Endothelial cell of umbilical vein (primary cell): ENCODE results near the gene MCRIP1. TPM values are rescaled to one million over a fixed set of nuclear protein-coding genes. Genes with fewer than 3 reads are reported as not detected.

Experiments used
- BruUV-seq: library from RNA; stranded (reverse); fragments of 400-500 nt; replicated peaks from 2 replicates; lab custom pipeline; 2021; lab: Mats Ljungman, UMichigan
- CTCF ChIA-PET: fragments of 300-600, 350-600 bp; sonication (Branson Sonifier 250); formaldehyde crosslinking; loops from one replicate; lab custom pipeline; 2021; ENCODE audit warnings: antibody characterized with exemption, inconsistent platforms; lab: Charles Lee
- POLR2A ChIA-PET: fragments of 300-600, 350-600 bp; sonication (Branson Sonifier 250); formaldehyde crosslinking; loops from one replicate; lab custom pipeline; 2021; ENCODE audit warnings: antibody characterized with exemption, inconsistent platforms; lab: Charles Lee
- DNase-seq: peaks from one replicate; pipeline ENCODE4 v3.0.0-alpha.2; 2011; ENCODE audit warnings: low read depth, low spot score
- FAIRE-seq: peaks from 2 replicates; lab custom pipeline; 2011; peaks lifted over from hg19 to GRCh38; lab: Jason Lieb, UNC
- H2AFZ ChIP-seq: 2 replicates; pipeline ENCODE4 v1.6.0; 2012; ENCODE audit warnings: low read depth, low read length, control low read depth, inconsistent platforms
- H3K27ac ChIP-seq: 2 replicates; pipeline ENCODE4 v1.5.1; 2011; ENCODE audit warnings: low read depth, mild to moderate bottlenecking, control low read depth, low read length, moderate library complexity; ENCODE audit not compliant: insufficient read depth
- H3K27me3 ChIP-seq, 2 experiments: 2 replicates each; pipeline versions ENCODE4 v1.6.0 to v1.6.1; 2011; ENCODE audit warnings: low read length in 2 of 2, mixed read lengths in 1 of 2; ENCODE audit not compliant: control insufficient read depth in 2 of 2, insufficient read depth in 2 of 2
- H3K36me3 ChIP-seq, 2 experiments: 2 replicates in 1 of 2; 3 replicates in 1 of 2; pipeline ENCODE4 v1.5.1; 2011; ENCODE audit warnings: low read length in 2 of 2, mild to moderate bottlenecking in 1 of 2, moderate library complexity in 1 of 2; ENCODE audit not compliant: control insufficient read depth in 2 of 2, insufficient read depth in 2 of 2; ENCODE audit errors: extremely low read depth in 1 of 2
- H3K4me1 ChIP-seq: 3 replicates; pipeline ENCODE4 v1.5.1; 2011; ENCODE audit warnings: mild to moderate bottlenecking, low read length; ENCODE audit not compliant: control insufficient read depth, insufficient read depth; ENCODE audit errors: extremely low read depth
- H3K4me2 ChIP-seq: 2 replicates; pipeline ENCODE4 v1.6.1; 2011; ENCODE audit warnings: low read length, control low read depth, mixed read lengths; ENCODE audit not compliant: insufficient read depth
- H3K4me3 ChIP-seq, 3 experiments: fragments of 200-600 bp in 1 of 3; sonication (generic), shearing (Covaris generic) in 1 of 3; replicated peaks in 1 of 3; 2 replicates each; pipeline ENCODE4 v1.5.1; 2011 to 2016; ENCODE audit warnings: control low read depth in 3 of 3, low read length in 3 of 3, mild to moderate bottlenecking in 2 of 3, inconsistent platforms in 1 of 3, low read depth in 1 of 3, moderate library complexity in 1 of 3; ENCODE audit not compliant: insufficient read depth in 1 of 3
- H3K79me2 ChIP-seq: 2 replicates; pipeline ENCODE4 v1.6.0; 2012; ENCODE audit warnings: low read length, inconsistent platforms; ENCODE audit not compliant: control insufficient read depth, insufficient read depth
- H3K9ac ChIP-seq: replicated peaks from 2 replicates; pipeline ENCODE3; 2011; ENCODE audit warnings: low read length, control low read depth; ENCODE audit not compliant: insufficient read depth; ENCODE audit errors: extremely low read depth
- H3K9me1 ChIP-seq: replicated peaks from 3 replicates; pipeline ENCODE4 v1.6.0; 2011; ENCODE audit warnings: mild to moderate bottlenecking, low read length; ENCODE audit not compliant: control insufficient read depth, insufficient read depth; ENCODE audit errors: extremely low read depth
- H3K9me3 ChIP-seq: replicated peaks from 2 replicates; pipeline ENCODE4 v1.5.1; 2012; ENCODE audit warnings: low read length, inconsistent platforms; ENCODE audit not compliant: control insufficient read depth, insufficient read depth
- H4K20me1 ChIP-seq: replicated peaks from 2 replicates; pipeline ENCODE3; 2011; ENCODE audit warnings: mild to moderate bottlenecking, low read length; ENCODE audit not compliant: control insufficient read depth, insufficient read depth; ENCODE audit errors: extremely low read depth
- EZH2 ChIP-seq: IDR thresholded peaks from 2 replicates; pipeline ENCODE4 v1.6.1; 2012; ENCODE audit warnings: borderline replicate concordance, low read depth, mild to moderate bottlenecking, moderate library complexity, low read length, inconsistent platforms; ENCODE audit not compliant: severe bottlenecking
- FOS ChIP-seq: IDR thresholded peaks from 2 replicates; pipeline ENCODE4 v1.6.1; 2011; ENCODE audit warnings: mild to moderate bottlenecking, low read length, moderate library complexity, borderline replicate concordance; ENCODE audit not compliant: insufficient read depth
- GATA2 ChIP-seq: IDR thresholded peaks from 2 replicates; pipeline ENCODE4 v1.7.0; 2011; ENCODE audit warnings: low read depth, mild to moderate bottlenecking, moderate library complexity, mixed read lengths, low read length; ENCODE audit not compliant: insufficient read length, insufficient read depth
- JUN ChIP-seq: IDR thresholded peaks from 2 replicates; pipeline ENCODE4 v1.6.1; 2011; ENCODE audit warnings: borderline replicate concordance, low read depth; ENCODE audit not compliant: insufficient read length, insufficient read depth
- MYC ChIP-seq: IDR thresholded peaks from one replicate; pipeline ENCODE4 v1.6.1; 2011; ENCODE audit warnings: mild to moderate bottlenecking, low read depth, low read length
- POLR2A ChIP-seq: IDR thresholded peaks from 2 replicates; pipeline ENCODE4 v1.6.1; 2012; ENCODE audit warnings: low read depth, mild to moderate bottlenecking, control low read depth, low read length
- POLR2AphosphoS5 ChIP-seq: IDR thresholded peaks from 2 replicates; pipeline ENCODE4 v1.6.1; 2012; ENCODE audit warnings: low read depth, mild to moderate bottlenecking, control low read depth, low read length, moderate library complexity; ENCODE audit not compliant: insufficient read depth
- dilution Hi-C: fragments of 300-500 bp; cut with MboI; formaldehyde crosslinking; loops from one replicate; pipeline ENCODE4 v1.15.0; 2019; ENCODE audit warnings: low sequenced_read_pairs; ENCODE audit not compliant: extremely low pct_ligation_motif_present
- intact Hi-C: fragments of 100-400 bp; cut with micrococcal nuclease; formaldehyde crosslinking; loops from one replicate; pipeline ENCODE4 v1.10.0; 2022
- polyA plus RNA-seq, 4 experiments: library from polyadenylated mRNA; depleted of rRNA in 3 of 4; stranded (reverse) in 3 of 4; unstranded in 1 of 4; fragments of >200 nt; gene quantifications; 2 replicates each; pipeline versions ENCODE4 v1.2.1 to v1.2.3, GENCODE V29; 2011 to 2012; ENCODE audit warnings: missing spikeins in 1 of 4
- total RNA-seq: library from RNA; stranded (reverse); gene quantifications from 2 replicates; pipeline ENCODE4 v1.2.3, GENCODE V29; 2021
- TF ChIP-seq, protein P1 (sequence below): IDR thresholded peaks from 2 replicates; pipeline ENCODE4 v1.6.1; 2011; ENCODE audit not compliant: insufficient read depth, insufficient read length
- TF ChIP-seq, protein P2 (sequence below), 2 donors: IDR thresholded peaks; 1 replicate in 1 of 2; 2 replicates in 1 of 2; pipeline ENCODE4 v1.5.1; 2011; ENCODE audit warnings: low read length in 2 of 2, mild to moderate bottlenecking in 2 of 2, moderate library complexity in 2 of 2, control low read depth in 1 of 2, inconsistent platforms in 1 of 2, low read depth in 1 of 2; ENCODE audit not compliant: insufficient read depth in 1 of 2; ENCODE audit errors: extremely low read depth in 1 of 2

Gene MCRIP1
- total and polyA plus RNA-seq, 2 donors (not counting 3 experiments of a cell fraction or from before 2014, with no cell fraction given), result 121 to 205 TPM

DNA sequence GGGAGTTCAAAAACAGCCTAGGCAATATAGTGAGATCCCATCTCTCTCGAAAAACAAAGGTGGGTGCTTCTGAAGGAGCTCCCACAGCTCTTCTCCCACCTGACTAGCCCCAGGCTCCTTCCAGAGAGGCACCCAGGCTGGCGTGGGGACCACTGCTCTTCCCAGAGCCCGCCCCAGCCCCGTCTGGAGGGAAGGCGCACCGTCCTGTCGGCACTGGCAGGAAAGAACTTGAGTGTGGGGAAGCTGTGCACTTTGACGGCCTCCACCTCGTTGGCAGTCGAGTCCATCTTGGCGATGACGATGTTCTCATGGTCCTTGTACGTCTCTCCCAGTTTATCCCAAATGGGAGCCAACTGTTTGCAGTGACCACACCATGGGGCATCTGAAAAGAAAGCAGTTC, 12.3 kb upstream of the MCRIP1 start:
- H3K27ac ChIP-seq, result no peak overlapping the region
- intact Hi-C loops, result no loop called here
- no peak overlapping the region for H3K4me3 ChIP-seq
- no peaks in the 10 kb centered on the region for H3K79me2 ChIP-seq
- H3K4me2 ChIP-seq, result no peak overlapping the region
- no peaks in the 10 kb centered on the region for H3K4me1 ChIP-seq
- CTCF ChIA-PET, result interaction anchor here (1.3 kb wide), 1 partner anchor 24 kb away, joined by 3 read pairs; no protein-coding TSS in a partner anchor
- dilution Hi-C loops, result no loop called here
- H3K27me3 ChIP-seq, result no peaks in the 10 kb centered on the region
- POLR2A ChIA-PET, result no interaction called here
- H3K9me3 ChIP-seq, result no peaks in the 10 kb centered on the region
- peaks cover 24 to 52% of the 10 kb centered on the region in 2 experiments for H3K36me3 ChIP-seq
- TF ChIP-seq, protein P1, sequence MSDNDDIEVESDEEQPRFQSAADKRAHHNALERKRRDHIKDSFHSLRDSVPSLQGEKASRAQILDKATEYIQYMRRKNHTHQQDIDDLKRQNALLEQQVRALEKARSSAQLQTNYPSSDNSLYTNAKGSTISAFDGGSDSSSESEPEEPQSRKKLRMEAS, result no peak
- TF ChIP-seq EZH2, result no peak
- TF ChIP-seq GATA2, result no peak
- TF ChIP-seq, protein P2, sequence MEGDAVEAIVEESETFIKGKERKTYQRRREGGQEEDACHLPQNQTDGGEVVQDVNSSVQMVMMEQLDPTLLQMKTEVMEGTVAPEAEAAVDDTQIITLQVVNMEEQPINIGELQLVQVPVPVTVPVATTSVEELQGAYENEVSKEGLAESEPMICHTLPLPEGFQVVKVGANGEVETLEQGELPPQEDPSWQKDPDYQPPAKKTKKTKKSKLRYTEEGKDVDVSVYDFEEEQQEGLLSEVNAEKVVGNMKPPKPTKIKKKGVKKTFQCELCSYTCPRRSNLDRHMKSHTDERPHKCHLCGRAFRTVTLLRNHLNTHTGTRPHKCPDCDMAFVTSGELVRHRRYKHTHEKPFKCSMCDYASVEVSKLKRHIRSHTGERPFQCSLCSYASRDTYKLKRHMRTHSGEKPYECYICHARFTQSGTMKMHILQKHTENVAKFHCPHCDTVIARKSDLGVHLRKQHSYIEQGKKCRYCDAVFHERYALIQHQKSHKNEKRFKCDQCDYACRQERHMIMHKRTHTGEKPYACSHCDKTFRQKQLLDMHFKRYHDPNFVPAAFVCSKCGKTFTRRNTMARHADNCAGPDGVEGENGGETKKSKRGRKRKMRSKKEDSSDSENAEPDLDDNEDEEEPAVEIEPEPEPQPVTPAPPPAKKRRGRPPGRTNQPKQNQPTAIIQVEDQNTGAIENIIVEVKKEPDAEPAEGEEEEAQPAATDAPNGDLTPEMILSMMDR (IDR thresholded peaks at IDR 0.05; ENCODE audit: extremely low read depth in 1 of 2, insufficient read depth in 1 of 2, low read depth in 1 of 2, low read length in 2 of 2), result no peak
- no peak for TF ChIP-seq FOS
- no peak for TF ChIP-seq JUN
- TF ChIP-seq MYC, result no peak
- TF ChIP-seq POLR2AphosphoS5, result no peak
- no peak for TF ChIP-seq POLR2A
- FAIRE-seq, result no peak
- no TSS peak for BruUV-seq
- H3K9me1 ChIP-seq, result no peaks in the 10 kb centered on the region
- no peaks in the 10 kb centered on the region for H4K20me1 ChIP-seq
- DNase-seq, result no peak
- no peak overlapping the region for H2AFZ ChIP-seq
- H3K9ac ChIP-seq, result no peak overlapping the region
